PC-9 (cell line): ENCODE results near the gene RAD23A. TPM values are rescaled to one million over a fixed set of nuclear protein-coding genes. Genes with fewer than 3 reads are reported as not detected.

Source experiments
- BruUV-seq: library from RNA; stranded (reverse); fragments of 400-500 nt; replicated peaks from 2 replicates; lab custom pipeline; 2021; lab: Mats Ljungman, UMichigan
- CTCF ChIA-PET: fragments of 300-600 bp; sonication (Branson Sonifier 250); formaldehyde crosslinking; loops from one replicate; lab custom pipeline; 2022; ENCODE audit warnings: antibody characterized with exemption; lab: Charles Lee
- POLR2A ChIA-PET: fragments of 300-600 bp; sonication (Branson Sonifier 250); formaldehyde crosslinking; loops from one replicate; lab custom pipeline; 2022; ENCODE audit warnings: antibody characterized with exemption; ENCODE audit not compliant: unreplicated experiment; lab: Charles Lee
- DNase-seq, 2 experiments: peaks; one replicate each; pipeline versions ENCODE4 v3.0.0 to v3.0.0-alpha.2; 2015 to 2022; ENCODE audit warnings: mixed read lengths in 1 of 2
- H2AFZ ChIP-seq: fragments of 200-600 bp; sonication (generic); 2 replicates; pipeline ENCODE4 v1.8.1; 2017; ENCODE audit warnings: antibody characterized with exemption
- H3F3A ChIP-seq: fragments of 200-600 bp; sonication (generic); 2 replicates; pipeline ENCODE4 v1.8.1; 2017; ENCODE audit warnings: antibody characterized with exemption, mild to moderate bottlenecking, low read depth; ENCODE audit not compliant: insufficient read depth
- H3K27ac ChIP-seq: fragments of 200-600 bp; sonication (generic); 2 replicates; pipeline ENCODE4 v1.6.1; 2016; ENCODE audit warnings: mixed run types
- H3K27me3 ChIP-seq: fragments of 200-600 bp; sonication (generic); 2 replicates; pipeline ENCODE4 v1.6.1; 2016; ENCODE audit warnings: low read depth, mixed run types; ENCODE audit not compliant: insufficient read depth
- H3K36me3 ChIP-seq: fragments of 200-600 bp; sonication (generic); 2 replicates; pipeline ENCODE4 v1.6.1; 2016; ENCODE audit warnings: low read depth, mixed run types
- H3K4me1 ChIP-seq: fragments of 200-600 bp; sonication (generic); replicated peaks from 2 replicates; pipeline ENCODE4 v1.6.1; 2016; ENCODE audit warnings: mixed run types; ENCODE audit not compliant: insufficient read depth
- H3K4me2 ChIP-seq: fragments of 200-600 bp; sonication (generic); 2 replicates; pipeline ENCODE4 v1.6.1; 2017; ENCODE audit warnings: mixed run types
- H3K4me3 ChIP-seq: fragments of 200-600 bp; sonication (generic); 2 replicates; pipeline ENCODE4 v1.6.1; 2016; ENCODE audit warnings: mixed run types
- H3K79me2 ChIP-seq: fragments of 200-600 bp; sonication (generic); 2 replicates; pipeline ENCODE4 v1.6.1; 2017; ENCODE audit warnings: low read depth, mixed run types
- H3K9me2 ChIP-seq: fragments of 200-600 bp; sonication (generic); 2 replicates; pipeline ENCODE4 v1.8.1; 2017; ENCODE audit warnings: mild to moderate bottlenecking; ENCODE audit not compliant: insufficient read depth
- H3K9me3 ChIP-seq: fragments of 200-600 bp; sonication (generic); 2 replicates; pipeline ENCODE4 v1.8.1; 2016; ENCODE audit warnings: low read depth; ENCODE audit not compliant: insufficient read depth
- H4K20me1 ChIP-seq: fragments of 200-600 bp; sonication (generic); 2 replicates; pipeline ENCODE4 v1.8.1; 2017; ENCODE audit not compliant: insufficient read depth
- CTCF ChIP-seq: fragments of 200-600 bp; sonication (generic); conservative IDR thresholded peaks from 2 replicates; pipeline ENCODE4 v1.6.1; 2017; ENCODE audit warnings: mixed run types, antibody characterized with exemption, mild to moderate bottlenecking, moderate library complexity
- EZH2 ChIP-seq: fragments of 200-600 bp; sonication (generic); IDR thresholded peaks from 2 replicates; pipeline ENCODE4 v1.8.0; 2017; ENCODE audit warnings: antibody characterized with exemption, low read depth
- intact Hi-C: fragments of 100-400 bp; cut with micrococcal nuclease; formaldehyde crosslinking; loops from one replicate; pipeline ENCODE4 v1.10.0; 2022; ENCODE audit not compliant: unreplicated experiment
- total RNA-seq: library from RNA; stranded (reverse); gene quantifications from 2 replicates; pipeline ENCODE4 v1.2.3, GENCODE V29; 2021

Gene RAD23A
- total RNA-seq, 1 experiment from 2014 or later: 186 TPM

GRCh38 chr19:12965017-12965811 is 19.6 kb downstream of the RAD23A start:
- Histone ChIP-seq H3K27me3 (no peaks in the 10 kb centered on the region), H2AFZ (peak overlapping the region; percentile 89), H3K79me2 (no peaks in the 10 kb centered on the region), H4K20me1 (no peaks in the 10 kb centered on the region), H3K4me3 (peak overlapping the region; percentile 58), H3K9me2 (no peaks in the 10 kb centered on the region), H3K27ac (no peak overlapping the region), H3K4me1 (no peaks in the 10 kb centered on the region; the same call in 1 of the 2 replicates), H3K36me3 (no peaks in the 10 kb centered on the region), H3K4me2 (peak overlapping the region; percentile 95), H3K9me3 (no peaks in the 10 kb centered on the region), H3F3A (peaks cover 9% of the 10 kb centered on the region; the same call in 1 of the 2 replicates)
- no TSS peak for BruUV-seq
- peak; percentile 63 to 86 for DNase-seq
- ChIA-PET CTCF (interaction anchor here (0.5 to 1.5 kb wide), 11 partner anchors 13 to 249 kb away, joined by 3 to 7 read pairs (median 4); partner anchors contain the start of genes CALR and GCDH), POLR2A (interaction anchor here (0.5 to 0.9 kb wide), 3 partner anchors 12 to 313 kb away, joined by 3 to 5 read pairs (median 4); no protein-coding TSS in a partner anchor)
- intact Hi-C loops: loop anchor here (2.0 kb wide), 1 partner anchor 80 kb away; no protein-coding TSS in a partner anchor
- no peak for TF ChIP-seq EZH2
- TF ChIP-seq CTCF: peak; percentile 96

GRCh38 chr19:12965812-12966135 is 20.1 kb downstream of the RAD23A start:
- BruUV-seq: no TSS peak
- TF ChIP-seq CTCF: no peak
- TF ChIP-seq EZH2: no peak
- CTCF ChIA-PET: interaction anchor here (0.7 to 1.5 kb wide), 9 partner anchors 12 to 128 kb away, joined by 3 to 5 read pairs (median 4); partner anchors contain the start of genes GCDH and RAD23A

GRCh38 chr19:12967907-12968306 is 22.2 kb downstream of the RAD23A start:
- H3K4me1 ChIP-seq: no peaks in the 10 kb centered on the region; the same call in 1 of the 2 replicates
- no TSS peak for BruUV-seq
- ChIA-PET CTCF (interaction anchor here (0.7 kb wide), 1 partner anchor 86 kb away, joined by 3 read pairs; no protein-coding TSS in a partner anchor), POLR2A (interaction anchor here (0.6 to 0.7 kb wide), 2 partner anchors 18 to 49 kb away, joined by 3 to 7 read pairs; partner anchors contain the start of gene SYCE2)
- H3K36me3 ChIP-seq: no peaks in the 10 kb centered on the region
- no peak overlapping the region for H3K4me2 ChIP-seq
- no peak for TF ChIP-seq CTCF
- no peak for TF ChIP-seq EZH2
- no peak overlapping the region for H2AFZ ChIP-seq
- peaks cover 14% of the 10 kb centered on the region; the same call in 1 of the 2 replicates for H3F3A ChIP-seq
- intact Hi-C loops: no loop called here
- H3K9me3 ChIP-seq: no peaks in the 10 kb centered on the region
- no peak overlapping the region for H3K27ac ChIP-seq
- no peaks in the 10 kb centered on the region for H3K27me3 ChIP-seq
- H4K20me1 ChIP-seq: no peaks in the 10 kb centered on the region
- no peak for DNase-seq
- no peaks in the 10 kb centered on the region for H3K9me2 ChIP-seq
- H3K79me2 ChIP-seq: no peaks in the 10 kb centered on the region
- no peak overlapping the region for H3K4me3 ChIP-seq

More at GRCh38 chr19:12965812-12966135, 20.1 kb downstream of the RAD23A start:
- Histone ChIP-seq H3K27ac (no peak overlapping the region), H3K36me3 (no peaks in the 10 kb centered on the region), H3K4me3 (peak overlapping the region; percentile 58), H3K27me3 (no peaks in the 10 kb centered on the region), H3F3A (peaks cover 9% of the 10 kb centered on the region; the same call in 1 of the 2 replicates), H4K20me1 (no peaks in the 10 kb centered on the region), H3K9me3 (no peaks in the 10 kb centered on the region), H3K79me2 (no peaks in the 10 kb centered on the region), H3K4me2 (peak overlapping the region; percentile 95), H3K9me2 (no peaks in the 10 kb centered on the region), H3K4me1 (no peaks in the 10 kb centered on the region; the same call in 1 of the 2 replicates), H2AFZ (peak overlapping the region; percentile 89)
- intact Hi-C loops: loop anchor here (2.0 kb wide), 1 partner anchor 81 kb away; no protein-coding TSS in a partner anchor
- POLR2A ChIA-PET: interaction anchor here (0.5 to 0.9 kb wide), 2 partner anchors 12 to 81 kb away, joined by 3 to 5 read pairs; no protein-coding TSS in a partner anchor
- DNase-seq: no peak
